Fibroblast of lung (primary cell): ENCODE measurements around the gene APOB. TPM values are rescaled to one million over a fixed set of nuclear protein-coding genes. Genes with fewer than 3 reads are reported as not detected.

Experiments used
- DNase-seq, 2 donors: peaks; one replicate each; pipeline versions ENCODE4 v3.0.0 to v3.0.0-alpha.2; 2010; ENCODE audit warnings: low read depth in 2 of 2
- H2AFZ ChIP-seq: 2 replicates; pipeline ENCODE4 v1.5.1; 2012; ENCODE audit warnings: low read length, control low read depth, inconsistent platforms
- H3K27ac ChIP-seq: 2 replicates; pipeline ENCODE4 v1.5.1; 2011; ENCODE audit warnings: low read length, control low read depth; ENCODE audit not compliant: insufficient read depth
- H3K27me3 ChIP-seq: 2 replicates; pipeline ENCODE4 v1.5.1; 2011; ENCODE audit warnings: mild to moderate bottlenecking, low read length; ENCODE audit not compliant: control insufficient read depth, insufficient read depth
- H3K36me3 ChIP-seq: 2 replicates; pipeline ENCODE4 v1.5.1; 2011; ENCODE audit warnings: low read length; ENCODE audit not compliant: control insufficient read depth, insufficient read depth
- H3K4me1 ChIP-seq: 2 replicates; pipeline ENCODE4 v1.5.1; 2011; ENCODE audit warnings: low read length; ENCODE audit not compliant: control insufficient read depth, insufficient read depth; ENCODE audit errors: extremely low read depth
- H3K4me2 ChIP-seq: 2 replicates; pipeline ENCODE4 v1.5.1; 2011; ENCODE audit warnings: low read length, control low read depth; ENCODE audit not compliant: insufficient read depth; ENCODE audit errors: extremely low read depth
- H3K4me3 ChIP-seq, 4 experiments: fragments of 200-600 bp in 1 of 4; sonication (generic) in 1 of 4; replicated peaks in 1 of 4; 2 replicates each; pipeline ENCODE4 v1.5.1; 2011 to 2016; ENCODE audit warnings: low read length in 4 of 4, low read depth in 3 of 4, mild to moderate bottlenecking in 3 of 4, control low read depth in 2 of 4, inconsistent platforms in 1 of 4, mixed read lengths in 1 of 4; ENCODE audit not compliant: insufficient read depth in 1 of 4; ENCODE audit errors: control extremely low read depth in 1 of 4
- H3K79me2 ChIP-seq: 2 replicates; pipeline ENCODE4 v1.5.1; 2012; ENCODE audit warnings: mild to moderate bottlenecking, low read length, inconsistent platforms; ENCODE audit not compliant: control insufficient read depth, insufficient read depth
- H3K9ac ChIP-seq: 2 replicates; pipeline ENCODE4 v1.5.1; 2011; ENCODE audit warnings: mild to moderate bottlenecking, low read length, control low read depth; ENCODE audit not compliant: insufficient read depth
- H3K9me3 ChIP-seq: 2 replicates; pipeline ENCODE4 v1.5.1; 2012; ENCODE audit warnings: low read depth, low read length; ENCODE audit not compliant: control insufficient read depth, insufficient read depth
- H4K20me1 ChIP-seq: 2 replicates; pipeline ENCODE4 v1.5.1; 2011; ENCODE audit warnings: low read length; ENCODE audit not compliant: control insufficient read depth, insufficient read depth; ENCODE audit errors: extremely low read depth
- CTCF ChIP-seq, 2 donors: IDR thresholded peaks in 1 of 2; conservative IDR thresholded peaks in 1 of 2; 1 replicate in 1 of 2; 2 replicates in 1 of 2; pipeline ENCODE4 v1.5.1; 2011 to 2012; ENCODE audit warnings: low read length in 2 of 2, control low read depth in 1 of 2, inconsistent platforms in 1 of 2, low read depth in 1 of 2, mild to moderate bottlenecking in 1 of 2
- EZH2 ChIP-seq: IDR thresholded peaks from 2 replicates; pipeline ENCODE4 v1.5.1; 2012; ENCODE audit warnings: low read length, control low read depth, mild to moderate bottlenecking; ENCODE audit errors: missing control alignments
- polyA plus RNA-seq, 2 donors: library from polyadenylated mRNA; depleted of rRNA in 1 of 2; stranded (reverse) in 1 of 2; unstranded in 1 of 2; fragments of >200 nt; gene quantifications; 2 replicates each; pipeline ENCODE4 v1.2.1, GENCODE V29; 2011 to 2012; ENCODE audit warnings: missing spikeins in 1 of 2
- total RNA-seq: library from RNA; depleted of rRNA; stranded (reverse); fragments of >200 nt; gene quantifications from 2 replicates; pipeline ENCODE4 v1.2.1, GENCODE V29; 2014

Gene APOB
- total and polyA plus RNA-seq, 2 donors (not counting 1 experiment from before 2014, with no cell fraction given), result under 0.01 TPM; not detected in 1

- no peaks in the 10 kb centered on the region for H3K9me3 ChIP-seq
- no peak overlapping the region for H2AFZ ChIP-seq
- H3K27me3 ChIP-seq, result no peaks in the 10 kb centered on the region
- no peak overlapping the region for H3K4me3 ChIP-seq
- no peaks in the 10 kb centered on the region for H4K20me1 ChIP-seq
- TF ChIP-seq EZH2 (no peak), CTCF (conservative IDR thresholded peaks at IDR 0.05 in 1 of 2, IDR thresholded peaks at IDR 0.05 in 1 of 2; ENCODE audit: low read depth in 1 of 2, low read length in 2 of 2) (no peak)
- DNase-seq, result no peak
- H3K4me2 ChIP-seq, result no peak overlapping the region
- H3K79me2 ChIP-seq, result no peaks in the 10 kb centered on the region
- no peaks in the 10 kb centered on the region for H3K4me1 ChIP-seq
- H3K36me3 ChIP-seq, result no peaks in the 10 kb centered on the region
- no peak overlapping the region for H3K27ac ChIP-seq
- no peak overlapping the region for H3K9ac ChIP-seq
Observed at GRCh38 chr2:21072477-21073242, 28.8 kb upstream of the APOB start.

- H2AFZ ChIP-seq, result no peak overlapping the region
- H3K36me3 ChIP-seq, result no peaks in the 10 kb centered on the region
- H3K4me2 ChIP-seq, result no peak overlapping the region
- no peak for DNase-seq
- no peak overlapping the region for H3K27ac ChIP-seq
- no peaks in the 10 kb centered on the region for H3K27me3 ChIP-seq
- no peaks in the 10 kb centered on the region for H3K4me1 ChIP-seq
- H3K79me2 ChIP-seq, result no peaks in the 10 kb centered on the region
- H3K4me3 ChIP-seq, result no peak overlapping the region
- no peaks in the 10 kb centered on the region for H4K20me1 ChIP-seq
- no peaks in the 10 kb centered on the region for H3K9me3 ChIP-seq
- no peak overlapping the region for H3K9ac ChIP-seq
- TF ChIP-seq EZH2, result no peak
- TF ChIP-seq CTCF (conservative IDR thresholded peaks at IDR 0.05 in 1 of 2, IDR thresholded peaks at IDR 0.05 in 1 of 2; ENCODE audit: low read depth in 1 of 2, low read length in 2 of 2), result no peak
Observed at GRCh38 chr2:21070341-21071257, 26.7 kb upstream of the APOB start.

- TF ChIP-seq CTCF (conservative IDR thresholded peaks at IDR 0.05 in 1 of 2, IDR thresholded peaks at IDR 0.05 in 1 of 2; ENCODE audit: low read depth in 1 of 2, low read length in 2 of 2), result no peak
- TF ChIP-seq EZH2, result no peak
- DNase-seq, result no peak
- H3K4me1 ChIP-seq, result no peaks in the 10 kb centered on the region
- no peaks in the 10 kb centered on the region for H4K20me1 ChIP-seq
- no peak overlapping the region for H3K4me3 ChIP-seq
- no peaks in the 10 kb centered on the region for H3K9me3 ChIP-seq
- no peak overlapping the region for H3K27ac ChIP-seq
- no peaks in the 10 kb centered on the region for H3K36me3 ChIP-seq
- no peaks in the 10 kb centered on the region for H3K27me3 ChIP-seq
- no peak overlapping the region for H3K9ac ChIP-seq
- H3K79me2 ChIP-seq, result no peaks in the 10 kb centered on the region
- no peak overlapping the region for H3K4me2 ChIP-seq
- H2AFZ ChIP-seq, result no peak overlapping the region
Observed at GRCh38 chr2:21069746-21070340, 26.0 kb upstream of the APOB start.
